ENCODE results near the gene CMTM6. TPM values are rescaled to one million over a fixed set of nuclear protein-coding genes. Genes with fewer than 3 reads are reported as not detected.

CMTM6 gene
- 72.8 and 119 TPM in 2 replicates for total RNA-seq

- peak; percentile 86 for DNase-seq (ENCODE audit: low read depth)
- peak within 1 kb of the TSS; percentile 88 for H3K4me3 ChIP-seq (ENCODE audit: low read depth, low read length)
- TF ChIP-seq CTCF (IDR thresholded peaks at IDR 0.05; ENCODE audit: insufficient read depth, low read depth, low read length), result no peak
Observed at GRCh38 chr3:32502118-32502945, at the start of gene CMTM6. TSS of gene CMTM6 (minus strand) at chr3:32502852. CDS start at chr3:32502745, 107 bp downstream.

GRCh38 chr3:32552013-32552412 is 49.4 kb upstream of the CMTM6 start:
- H3K4me3 ChIP-seq (ENCODE audit: low read depth, low read length), result no peak overlapping the region
- DNase-seq (ENCODE audit: low read depth), result no peak
- no peak for TF ChIP-seq CTCF (IDR thresholded peaks at IDR 0.05; ENCODE audit: insufficient read depth, low read depth, low read length)

- no peak for DNase-seq (ENCODE audit: low read depth)
- no peak overlapping the region for H3K4me3 ChIP-seq (ENCODE audit: low read depth, low read length)
- TF ChIP-seq CTCF (IDR thresholded peaks at IDR 0.05; ENCODE audit: insufficient read depth, low read depth, low read length), result no peak
Observed at GRCh38 chr3:32551496-32551895, 48.8 kb upstream of the CMTM6 start.

GRCh38 chr3:32551087-32551486 is 48.4 kb upstream of the CMTM6 start:
- TF ChIP-seq CTCF (IDR thresholded peaks at IDR 0.05; ENCODE audit: insufficient read depth, low read depth, low read length), result no peak
- DNase-seq (ENCODE audit: low read depth), result no peak
- H3K4me3 ChIP-seq (ENCODE audit: low read depth, low read length), result no peak overlapping the region

GRCh38 chr3:32545305-32545704 is 42.7 kb upstream of the CMTM6 start:
- no peak for TF ChIP-seq CTCF (IDR thresholded peaks at IDR 0.05; ENCODE audit: insufficient read depth, low read depth, low read length)
- H3K4me3 ChIP-seq (ENCODE audit: low read depth, low read length), result no peak overlapping the region
- DNase-seq (ENCODE audit: low read depth), result no peak

- peak; percentile 14 for DNase-seq (ENCODE audit: low read depth)
- no peak for TF ChIP-seq CTCF (IDR thresholded peaks at IDR 0.05; ENCODE audit: insufficient read depth, low read depth, low read length)
- no peak overlapping the region for H3K4me3 ChIP-seq (ENCODE audit: low read depth, low read length)
Observed at GRCh38 chr3:32544894-32545293, 42.2 kb upstream of the CMTM6 start.
